Renal cortex interstitium (tissue), 11 donors: ENCODE results near the gene TFAP2C. TPM values are rescaled to one million over a fixed set of nuclear protein-coding genes. Genes with fewer than 3 reads are reported as not detected.
"Not testable (repeated sequence)": the region's sequence is repeated elsewhere in the genome, so short reads cannot be mapped to it uniquely, and the experiment has no call there.

Experiments
- DNase-seq, 11 donors: peaks; one replicate each; pipeline ENCODE4 v3.0.0-alpha.2; 2013; ENCODE audit warnings: low read depth in 9 of 11, low spot score in 4 of 11; ENCODE audit errors: extremely low read depth in 1 of 11
- polyA plus RNA-seq, 3 donors: library from polyadenylated mRNA; unstranded; fragments of 120-200 nt; gene quantifications; one replicate each; pipeline ENCODE4 v1.2.1, GENCODE V29; 2013; ENCODE audit not compliant: insufficient read length in 3 of 3

Gene TFAP2C
- polyA plus RNA-seq, 3 donors: 0.65 to 1.4 (median 0.83) TPM

DNA sequence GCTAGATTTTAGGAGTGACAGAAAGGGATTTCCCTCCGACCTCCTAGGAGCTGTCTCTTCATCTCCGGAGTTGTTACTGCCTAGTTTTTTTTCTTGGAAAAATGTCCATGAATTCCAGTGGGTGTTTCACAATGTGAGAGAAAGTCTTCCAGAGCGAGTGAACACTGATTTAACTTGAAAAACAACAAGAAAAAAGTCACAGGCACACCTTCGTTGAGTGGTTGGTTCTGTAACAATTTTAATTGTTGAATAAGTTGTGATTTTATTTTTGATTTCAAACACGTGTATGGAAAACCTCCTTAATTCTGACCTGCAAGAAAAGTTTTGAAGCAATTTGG, 2.9 kb downstream of the TFAP2C start:
- no peak for DNase-seq

DNA sequence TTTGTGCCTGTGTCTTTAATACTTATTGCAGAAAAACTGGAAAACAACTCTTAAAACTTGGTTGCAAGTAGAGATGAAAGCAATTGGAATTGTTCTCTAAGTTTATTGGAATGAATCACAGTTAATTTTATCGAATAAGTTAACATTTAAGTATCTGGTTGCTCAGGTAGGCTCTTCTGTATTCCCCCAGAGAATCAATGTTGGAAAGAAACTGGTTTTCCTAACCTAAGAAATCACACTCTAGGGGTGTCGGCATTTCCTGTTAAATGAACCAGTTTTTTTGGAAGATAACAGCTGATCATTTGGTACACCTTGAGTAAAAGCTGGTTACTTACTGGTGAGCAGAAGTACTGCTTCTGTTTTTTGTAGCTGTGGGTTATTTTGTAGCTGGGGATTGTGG, 5.2 kb downstream of the TFAP2C start:
- no peak for DNase-seq

DNA sequence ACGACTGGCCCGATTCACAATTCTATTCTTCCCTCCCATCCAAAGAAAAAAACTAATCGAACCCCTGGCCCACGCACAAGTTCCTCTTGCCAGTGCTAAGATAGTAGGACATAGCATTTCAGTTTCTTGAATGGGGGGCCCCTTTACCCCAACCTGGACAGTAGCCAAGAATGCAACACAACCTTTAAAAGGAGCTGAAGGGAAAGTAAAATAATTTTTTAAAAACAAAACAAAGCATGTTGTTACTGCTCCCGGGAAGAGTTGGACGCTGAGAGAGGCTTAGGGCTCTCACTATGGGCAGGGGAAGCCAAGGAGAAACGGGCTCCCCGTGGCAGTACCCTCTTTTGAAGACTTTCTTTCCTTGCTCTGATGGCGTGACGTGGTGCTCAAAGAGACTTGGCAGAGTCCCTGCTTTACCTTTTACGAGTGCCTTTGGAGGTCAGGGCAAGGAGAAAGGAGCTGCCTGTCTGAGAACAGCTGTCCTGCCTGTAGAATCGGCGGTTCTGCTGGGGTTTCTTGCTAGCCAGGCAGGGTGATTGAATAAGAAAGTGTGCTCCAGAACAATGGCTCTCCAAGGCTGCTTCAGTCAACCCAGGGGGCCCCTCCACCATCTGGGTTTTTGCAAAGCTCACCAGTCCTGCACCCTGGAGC, 5.8 kb downstream of the TFAP2C start:
- no peak for DNase-seq

DNA sequence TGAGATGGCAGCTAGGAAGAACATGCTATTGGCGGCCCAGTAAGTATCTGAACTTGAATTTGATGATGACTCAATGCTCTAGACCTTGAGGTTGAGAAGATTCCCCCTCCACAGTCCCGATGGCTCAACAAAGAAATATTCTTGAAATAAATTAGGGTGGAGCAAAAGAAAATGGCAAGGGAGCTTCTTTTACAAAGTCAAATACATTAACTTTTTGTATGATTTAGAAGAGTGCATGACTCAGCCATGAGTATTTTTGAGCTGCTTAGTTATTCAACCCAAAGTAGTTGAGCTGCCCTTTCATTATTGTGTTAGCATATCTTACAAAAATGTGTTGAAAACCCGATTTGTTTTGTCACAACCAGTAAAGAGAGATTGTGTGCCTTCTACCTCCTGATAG, 7.6 kb downstream of the TFAP2C start:
- no peak for DNase-seq

DNA sequence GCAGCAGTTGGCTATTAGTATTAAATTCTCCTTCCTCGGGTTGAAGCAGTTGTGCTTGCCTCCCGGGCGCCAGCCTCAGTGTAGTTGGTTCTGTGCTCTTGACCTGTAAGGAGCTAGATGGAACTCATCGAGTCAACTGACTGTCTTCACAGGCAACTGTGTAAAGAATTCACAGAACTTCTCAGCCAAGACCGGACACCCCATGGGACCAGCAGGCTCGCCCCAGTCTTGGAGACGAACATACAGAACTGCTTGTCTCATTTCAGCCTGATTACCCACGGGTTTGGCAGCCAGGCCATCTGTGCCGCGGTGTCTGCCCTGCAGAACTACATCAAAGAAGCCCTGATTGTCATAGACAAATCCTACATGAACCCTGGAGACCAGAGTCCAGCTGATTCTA, 8.5 kb downstream of the TFAP2C start:
- no peak for DNase-seq

DNA sequence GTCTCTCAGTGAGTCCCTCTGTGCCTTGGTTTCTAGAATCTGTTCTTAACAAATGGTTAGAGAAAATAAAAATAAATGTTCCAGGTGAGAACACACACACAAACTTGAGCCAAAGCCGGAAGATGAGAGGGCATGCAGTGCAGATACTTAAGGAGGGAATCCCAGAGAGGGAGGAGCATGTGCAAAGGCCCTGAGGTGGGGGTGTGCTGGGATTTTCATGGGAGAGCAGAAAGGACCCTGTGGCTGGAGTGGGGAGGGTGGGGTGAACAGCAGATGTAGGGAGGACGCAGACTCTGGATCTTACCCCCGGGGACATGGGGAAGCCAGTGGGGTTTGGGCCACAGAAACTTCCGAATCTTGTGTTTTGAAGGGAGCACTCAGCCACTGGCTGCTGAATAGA, 17.5 kb downstream of the TFAP2C start:
- DNase-seq: no peak

DNA sequence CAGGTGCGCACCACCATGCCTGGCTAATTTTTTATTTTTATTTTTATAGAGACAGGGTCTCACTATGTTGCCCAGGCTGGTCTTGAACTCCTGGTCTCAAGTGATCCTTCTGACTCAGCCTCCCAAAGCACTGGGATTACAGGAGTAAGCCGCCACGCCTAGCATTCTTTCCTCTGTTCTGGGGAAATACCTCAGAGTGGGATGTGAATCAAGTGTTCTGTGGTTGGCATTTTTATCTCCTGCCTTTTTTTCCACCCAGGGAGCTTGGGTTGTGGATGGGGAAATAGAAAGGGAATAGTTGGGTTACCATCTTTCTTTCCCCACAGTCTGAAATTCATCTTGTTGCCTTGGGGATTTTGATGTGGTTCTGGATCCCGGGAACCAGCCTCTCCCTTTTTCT, 24.1 kb downstream of the TFAP2C start:
- DNase-seq: no peak

DNA sequence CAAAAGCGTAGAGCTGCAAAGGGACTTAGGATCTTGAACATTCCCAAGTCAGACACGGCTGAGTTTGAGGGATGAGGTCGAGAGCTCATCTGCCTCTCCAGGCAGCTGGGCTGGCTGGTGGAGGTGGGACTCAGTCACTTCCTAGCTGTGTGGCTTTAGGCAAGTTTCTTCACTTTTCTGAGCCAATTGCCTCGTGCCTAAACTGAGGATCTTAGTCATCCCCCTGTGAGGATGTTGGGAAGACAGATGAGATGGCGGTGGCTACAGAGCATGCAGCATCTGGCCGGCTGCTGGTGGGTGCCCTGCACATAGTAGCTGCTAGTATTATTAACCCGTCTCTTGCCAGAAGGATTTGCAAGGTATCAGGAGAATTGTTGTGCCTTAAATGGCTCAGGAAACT, 27.5 kb downstream of the TFAP2C start:
- no peak for DNase-seq

DNA sequence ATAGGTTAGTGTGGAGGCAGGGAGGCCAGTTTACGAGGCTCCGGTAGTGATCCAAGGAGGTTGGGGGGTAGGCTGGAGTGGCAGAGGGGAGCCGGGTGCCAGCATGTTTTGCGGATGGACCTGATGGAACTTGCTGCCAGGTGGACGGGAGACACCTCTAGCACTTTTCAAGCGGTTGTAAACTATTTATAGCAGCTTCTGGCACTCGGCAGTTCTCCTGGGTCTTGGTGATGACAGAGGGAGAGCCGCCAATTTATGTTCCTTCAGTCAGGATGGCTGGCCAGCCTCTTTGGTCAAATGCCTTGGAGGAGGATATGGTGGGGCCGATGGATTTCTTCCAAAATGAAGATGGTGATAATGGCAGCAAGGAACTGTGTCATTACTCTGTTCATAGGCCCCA, 28.8 kb downstream of the TFAP2C start:
- no peak for DNase-seq

DNA sequence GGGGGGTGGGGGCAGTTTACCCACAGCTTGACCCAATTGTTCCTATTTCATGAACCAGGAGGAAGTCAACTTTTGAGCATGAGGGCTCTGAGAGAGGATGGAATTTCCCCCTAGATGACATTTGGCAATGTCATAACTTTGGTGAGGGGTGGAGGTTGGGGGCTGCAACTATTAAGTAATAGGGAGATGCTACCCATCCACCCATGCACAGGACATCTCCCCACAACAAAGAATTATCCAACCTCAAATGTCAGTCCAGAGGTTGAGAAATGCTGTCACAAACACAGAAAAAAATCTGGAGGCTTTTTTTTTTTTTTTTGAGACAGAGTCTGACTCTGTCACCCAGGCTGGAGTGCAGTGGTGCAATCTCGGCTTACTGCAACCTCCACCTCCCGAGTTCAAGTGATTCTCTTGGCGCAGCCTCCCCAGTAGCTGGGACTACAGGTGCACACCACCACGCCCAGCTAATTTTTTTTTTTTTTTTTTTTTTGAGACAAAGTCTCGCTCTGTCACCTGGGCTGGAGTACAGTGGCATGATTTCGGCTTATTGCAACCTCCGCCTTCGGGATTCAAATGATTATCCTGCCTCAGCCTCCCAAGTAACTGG, 29.3 kb downstream of the TFAP2C start:
- DNase-seq: not testable (repeated sequence)

DNA sequence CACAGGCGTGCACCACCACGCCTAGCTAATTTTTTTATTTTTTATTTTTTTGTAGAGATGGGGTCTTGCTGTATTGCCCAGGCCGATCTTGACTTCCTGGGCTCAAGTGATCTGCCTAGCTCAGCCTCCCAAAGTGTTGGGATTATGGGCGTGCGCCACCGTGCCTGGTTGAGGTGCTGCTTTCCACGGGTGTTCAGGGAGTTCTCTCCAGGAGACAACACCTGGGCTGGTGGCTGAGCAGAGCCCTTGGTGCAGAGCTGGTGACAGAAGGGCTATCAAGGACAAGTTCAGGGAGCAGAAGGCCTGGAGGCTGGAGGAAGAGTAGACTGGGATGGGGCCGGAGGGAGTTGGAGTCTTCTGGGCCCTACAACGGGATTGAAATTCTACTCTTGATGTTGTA, 34.6 kb downstream of the TFAP2C start:
- no peak for DNase-seq

DNA sequence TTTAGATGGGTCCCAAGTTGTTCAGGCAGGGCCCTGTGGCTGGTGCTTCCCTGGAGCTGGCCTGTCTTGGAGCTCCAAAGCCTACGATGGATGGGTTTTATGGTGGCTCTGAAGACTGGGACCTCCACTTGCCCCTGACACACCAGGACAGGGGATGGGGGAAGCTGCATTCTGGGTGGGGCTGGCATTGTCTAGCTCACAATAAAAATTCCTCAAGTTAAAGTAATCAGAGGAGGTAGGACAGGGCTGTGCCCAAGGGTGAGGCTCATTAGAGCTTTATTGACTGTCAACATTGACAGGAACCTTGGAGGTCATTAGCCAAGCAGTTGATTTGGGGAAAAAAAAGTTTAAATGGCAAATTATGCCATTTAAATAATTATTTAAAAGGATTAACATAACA, 35.7 kb downstream of the TFAP2C start:
- no peak for DNase-seq

DNA sequence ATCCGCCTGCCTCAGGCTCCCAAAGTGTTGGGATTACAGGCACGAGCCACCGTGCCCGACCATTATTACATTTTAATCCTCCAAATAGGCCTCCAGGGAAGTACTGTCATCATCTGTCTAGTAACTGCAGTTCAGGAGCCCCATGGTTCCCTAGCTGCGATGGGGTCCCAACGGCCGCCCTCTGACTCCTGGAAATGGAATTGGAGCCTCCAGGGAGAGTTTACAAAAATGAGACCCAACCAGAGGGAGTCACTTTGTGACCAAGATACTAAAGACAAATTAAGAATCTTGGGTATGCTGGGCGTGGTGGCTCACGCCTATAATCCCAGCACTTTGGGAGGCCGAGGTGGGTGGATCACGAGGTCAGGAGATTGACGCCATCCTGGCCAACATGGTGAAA, 36.7 kb downstream of the TFAP2C start:
- DNase-seq: no peak

DNA sequence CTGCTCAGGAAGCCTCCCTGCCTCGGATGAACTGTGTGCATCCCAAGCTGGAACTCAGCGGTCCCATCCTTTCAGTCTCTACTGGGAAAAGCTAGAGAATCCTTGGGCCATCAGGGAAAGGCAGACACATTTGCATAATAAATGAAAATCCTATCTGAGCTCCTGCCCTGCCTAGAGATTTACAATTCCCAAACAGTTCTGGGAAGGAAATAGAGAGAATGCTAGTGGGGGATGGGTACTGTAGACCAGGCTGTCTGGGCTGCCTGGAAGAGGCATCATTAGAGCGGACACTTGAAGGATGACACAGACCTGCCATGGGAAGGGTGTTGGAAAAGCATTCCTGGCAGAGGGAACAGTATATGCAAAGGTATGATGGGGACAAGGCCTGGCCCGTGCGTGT, 44.3 kb downstream of the TFAP2C start:
- DNase-seq: no peak

DNA sequence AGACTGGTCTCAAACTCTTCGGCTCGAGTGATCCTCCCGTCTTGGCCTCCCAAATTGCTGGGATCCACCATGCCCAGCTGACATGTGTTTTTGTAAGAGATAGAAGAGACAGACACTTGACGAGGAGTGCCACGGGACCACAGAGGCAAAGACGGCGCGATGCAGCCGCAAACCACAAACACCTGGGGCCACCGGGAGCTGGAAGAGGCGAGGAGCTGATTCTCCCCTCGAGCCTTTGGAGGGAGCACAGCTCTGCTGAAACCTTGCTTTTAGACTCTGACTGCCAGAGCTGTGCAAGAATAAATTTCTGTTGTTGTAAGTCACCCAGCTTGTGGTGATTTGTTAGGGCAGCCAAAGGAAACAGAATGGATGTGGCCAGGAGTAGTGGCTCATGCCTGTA, 46.9 kb downstream of the TFAP2C start:
- no peak for DNase-seq

DNA sequence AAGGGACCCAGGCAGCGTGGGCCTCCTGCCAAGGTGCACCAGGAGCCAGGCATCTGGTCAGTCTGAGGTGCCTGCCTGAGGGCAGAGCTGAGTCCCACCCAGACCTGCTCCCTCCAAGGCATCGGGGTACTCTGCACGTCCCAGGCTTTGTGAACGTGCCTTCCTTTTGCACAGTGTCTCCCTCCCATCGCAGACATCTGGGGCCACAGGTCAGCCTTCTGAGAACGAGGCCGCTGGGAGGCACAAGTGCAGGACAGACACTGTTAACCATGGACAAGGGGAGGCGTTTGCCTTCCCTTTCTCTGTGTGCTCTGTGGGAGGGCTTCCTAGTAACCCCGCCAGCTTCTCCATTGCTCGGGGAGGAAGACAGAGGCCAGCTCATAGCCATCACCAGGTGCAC, 47.6 kb downstream of the TFAP2C start:
- no peak for DNase-seq

DNA sequence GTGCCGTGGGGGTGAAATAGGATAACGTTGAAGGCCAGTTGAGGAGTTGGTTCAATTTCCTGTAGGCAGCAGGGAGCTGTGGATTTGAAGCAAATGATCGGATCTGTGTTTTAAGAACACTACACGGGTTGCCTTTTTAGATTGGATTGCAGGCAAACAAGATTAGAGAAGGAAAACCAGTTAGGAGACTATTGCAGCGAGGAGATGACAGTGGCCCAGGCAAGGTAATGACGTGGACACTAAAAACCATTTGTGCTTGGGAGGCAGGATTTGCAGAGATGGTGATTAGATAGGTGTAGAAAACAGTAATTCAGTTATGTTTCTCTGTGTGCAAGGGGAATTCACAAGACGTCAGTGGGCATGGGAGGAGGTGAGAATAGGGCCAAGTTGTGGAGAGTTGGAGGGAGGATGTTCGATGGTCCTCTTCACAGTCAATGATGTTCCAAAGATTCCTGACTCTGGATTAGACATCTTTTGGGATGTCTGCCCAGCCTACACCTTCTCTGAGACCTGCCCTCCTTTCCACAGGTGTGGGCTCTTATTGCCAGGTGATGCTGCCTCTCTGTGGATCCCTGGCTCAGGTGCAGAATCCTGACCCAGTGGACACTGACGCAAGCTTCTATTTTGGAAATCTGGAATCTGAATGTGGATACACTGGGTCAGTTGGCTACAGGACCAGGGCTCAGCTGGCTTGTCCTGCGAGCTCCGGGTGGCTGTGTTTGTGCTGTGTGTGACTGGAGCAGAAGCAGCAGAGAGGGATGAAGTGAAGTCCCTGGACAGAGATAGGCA, 54.2 kb downstream of the TFAP2C start:
- DNase-seq: no peak

DNA sequence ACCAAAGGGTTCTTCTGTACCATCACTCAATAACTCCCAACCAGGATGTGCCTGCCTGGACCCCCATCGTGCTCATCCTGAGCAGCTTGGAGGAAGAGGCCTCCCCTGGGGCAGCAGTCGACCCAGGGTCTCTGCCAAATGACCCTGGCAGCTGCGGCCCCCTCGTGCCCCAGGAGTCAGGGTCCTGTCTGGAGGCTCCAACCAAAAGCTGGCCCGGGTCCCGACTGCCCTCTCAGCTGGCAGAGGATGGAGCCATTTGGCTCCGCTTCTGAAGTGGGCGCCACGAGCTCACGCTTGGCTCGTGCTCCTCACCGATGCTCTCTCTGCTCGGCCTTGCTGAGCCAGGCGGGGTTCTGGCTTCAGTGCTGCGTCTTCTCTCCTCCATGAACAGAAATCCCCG, 56.8 kb downstream of the TFAP2C start:
- no peak for DNase-seq

DNA sequence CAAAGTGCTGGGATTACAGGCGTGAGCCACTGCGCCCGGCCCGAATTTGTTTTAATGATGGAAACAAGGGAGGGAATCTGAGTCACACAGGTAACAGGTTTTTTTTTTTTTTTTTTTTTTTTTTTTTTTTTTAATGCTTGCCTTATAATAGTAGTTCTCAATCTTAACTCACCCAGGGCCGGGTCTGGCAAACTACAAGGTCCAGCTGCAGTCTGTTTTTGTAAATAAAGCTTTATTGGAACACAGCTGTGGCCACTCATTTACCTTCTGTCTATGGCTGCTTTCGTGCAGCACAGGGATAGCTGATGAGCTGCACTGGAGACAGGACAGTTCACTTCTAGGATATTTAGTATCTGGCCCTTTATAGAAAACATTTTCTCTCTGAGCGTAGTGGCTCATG, 58.0 kb downstream of the TFAP2C start:
- DNase-seq: no peak

DNA sequence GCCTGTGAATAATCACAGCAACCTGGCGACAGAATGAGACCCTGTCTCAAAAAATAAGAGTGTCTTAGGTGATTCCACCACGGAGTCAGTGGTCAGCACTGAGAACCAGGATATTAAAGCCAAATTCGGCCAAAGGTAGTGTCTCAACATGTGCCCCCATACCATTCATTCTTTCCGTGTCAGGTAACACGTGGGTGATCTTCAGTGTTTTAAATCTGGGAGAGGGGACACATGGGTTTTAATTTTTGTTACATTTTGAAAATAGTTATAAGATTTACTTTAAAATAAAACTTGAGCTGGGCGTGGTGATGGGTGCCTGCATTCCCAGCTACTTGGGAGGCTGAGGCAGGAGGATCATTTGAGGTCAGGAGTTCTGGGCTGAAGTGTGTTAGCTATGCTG, 59.0 kb downstream of the TFAP2C start:
- DNase-seq: no peak
